Heart left ventricle (tissue), 16 donors: ENCODE results near the gene MYOM1. TPM values are rescaled to one million over a fixed set of nuclear protein-coding genes. Genes with fewer than 3 reads are reported as not detected.

Experiments
- ATAC-seq, 4 donors: fragments of 200-7000 bp; cut with Tn5 transposase; one replicate each; pipeline ENCODE4 v1.9.1; 2020 to 2022; ENCODE audit warnings: moderate library complexity in 4 of 4, mild to moderate bottlenecking in 3 of 4, moderate number of reproducible peaks in 1 of 4
- DNase-seq, 5 donors: peaks; one replicate each; pipeline ENCODE4 v3.0.0-alpha.2; 2020
- H3K27ac ChIP-seq, 12 donors: fragments of 200-600 bp; sonication (generic) in 4 of 12; one replicate each; pipeline versions ENCODE4 v1.5.0 to v1.8.0; 2016 to 2022; ENCODE audit warnings: mild to moderate bottlenecking in 2 of 12
- H3K27me3 ChIP-seq, 9 donors: fragments of 200-600 bp; sonication (generic) in 2 of 9; one replicate each; pipeline versions ENCODE4 v1.5.1 to v1.8.0; 2016 to 2022; ENCODE audit warnings: mild to moderate bottlenecking in 3 of 9
- H3K36me3 ChIP-seq, 9 donors: fragments of 200-600 bp; sonication (generic) in 2 of 9; one replicate each; pipeline versions ENCODE4 v1.5.0 to v1.8.0; 2018 to 2022; ENCODE audit warnings: mild to moderate bottlenecking in 2 of 9
- H3K4me1 ChIP-seq, 12 donors: fragments of 200-600 bp; sonication (generic) in 4 of 12; one replicate each; pipeline versions ENCODE4 v1.5.0 to v1.8.0; 2016 to 2022; ENCODE audit warnings: mild to moderate bottlenecking in 3 of 12
- H3K4me3 ChIP-seq, 12 donors: fragments of 200-600 bp; sonication (generic) in 4 of 12; one replicate each; pipeline versions ENCODE4 v1.5.0 to v1.8.0; 2017 to 2022; ENCODE audit warnings: mild to moderate bottlenecking in 9 of 12, moderate library complexity in 4 of 12
- H3K9me3 ChIP-seq, 12 donors: fragments of 200-600 bp; sonication (generic) in 4 of 12; one replicate each; pipeline versions ENCODE4 v1.5.0 to v1.8.0; 2016 to 2022; ENCODE audit warnings: mild to moderate bottlenecking in 1 of 12
- CTCF ChIP-seq, 12 donors: fragments of 200-600 bp; sonication (generic) in 4 of 12; IDR thresholded peaks; one replicate each; pipeline versions ENCODE4 v1.5.0 to v1.8.0; 2018 to 2022; ENCODE audit warnings: antibody characterized with exemption in 12 of 12, mild to moderate bottlenecking in 5 of 12
- POLR2A ChIP-seq, 2 donors: fragments of 450-650 bp; IDR thresholded peaks; one replicate each; pipeline ENCODE4 v1.6.1; 2017; ENCODE audit warnings: antibody characterized with exemption in 2 of 2, mild to moderate bottlenecking in 2 of 2, moderate library complexity in 2 of 2
- WGBS, 4 donors: extraction: QIAGEN DNeasy Blood & Tissue Kit in 2 of 4; methylation state at CpG; one replicate each; pipeline versions ENCODE4 v1.1.5 to v1.1.7; 2013 to 2018; 5-methylcytosine and 5-hydroxymethylcytosine counted together
- intact Hi-C, 10 donors: fragments of 100-400 bp; cut with DNase I; formaldehyde crosslinking; loops; one replicate each; pipeline versions ENCODE4 v1.11.1 to v1.14.2; 2022
- polyA plus RNA-seq, 2 donors: library from polyadenylated mRNA; stranded (reverse); fragments of 200-250 nt; gene quantifications; one replicate each; pipeline ENCODE4 v1.2.3, GENCODE V29; 2013
- total RNA-seq, 9 donors: library from RNA; depleted of rRNA in 2 of 9; stranded (reverse); fragments of >200 nt in 2 of 9; fragmentation: NEBNext Ultra II Directional in 3 of 9; extraction: Animal tissue kit (Norgen Biotek cat#: 25700) in 3 of 9; gene quantifications; one replicate each; pipeline versions ENCODE4 v1.1.0 to v1.2.4, GENCODE V29; 2016 to 2023
- donor health status: ischemic (EF 13 %, LVEDD 7.1; RV severe dilation, severe dysfunction).
- donor health status: healthy with polysubstance abuse.
- donor health status: DM: no; HTN: yes; CAD: no.
- donor health status: DM: no; HTN: no; CAD: no.
- donor health status: ischemic (EF 25% LVEDD 6.9; RV normal size, moderate dysfunction).
- donor health status: ischemic (EF 25% LVEDD 5.7; RV mildly dilated, moderate dysfunction).
- donor health status: healthy.
- donor health status: DM: yes; HTN: yes; CAD: no.
- donor health status: ischemic (EF 35%, LVEDD 5.7; RV mildly dilated, moderate dysfunction).
- donor health status: nonischemic (EF 11% LVEDD 7.7; RV severe dilation, severe dysfunction).
- donor health status: DM: yes; HTN: yes; CAD: no.
- donor health status: PGD.
- donor health status: ischemic (EF 29% LVEDD 5.4; RV normal size, mild dysfunction).
- donor health status: nonischemic (EF 23%, LVEDD 6.1; RV moderate dilation, normal function).

MYOM1 gene
- total and polyA plus RNA-seq, 11 donors, result 112 to 1,344 (median 801) TPM

GRCh38 chr18:3069671-3070433 is 149.9 kb downstream of the MYOM1 start:
- 73 to 80% (median 78%) methylated on average over 5 of the region's 5 CpGs for WGBS, 4 donors
- H3K27ac ChIP-seq, result no peak overlapping the region
- no peaks in the 10 kb centered on the region for H3K27me3 ChIP-seq
- DNase-seq (no peak), ATAC-seq (no peak)
- peaks cover 0 to 13% (median 0%) of the 10 kb centered on the region in 12 donors for H3K4me1 ChIP-seq
- intact Hi-C loops, result loop anchor here in 3 of 10 donors (10.0 kb wide), 2 partner anchors 55 to 75 kb away; partner anchors contain the start of gene LPIN2 (in 2 of the 3)
- no peaks in the 10 kb centered on the region for H3K9me3 ChIP-seq
- TF ChIP-seq CTCF (IDR thresholded peaks at IDR 0.05) (no peak), POLR2A (IDR thresholded peaks at IDR 0.05) (no peak)
- H3K4me3 ChIP-seq, result no peak overlapping the region
- peaks cover 0 to 88% (median 29%) of the 10 kb centered on the region in 9 donors for H3K36me3 ChIP-seq

- no peak for TF ChIP-seq POLR2A (IDR thresholded peaks at IDR 0.05)
- no peak for TF ChIP-seq CTCF (IDR thresholded peaks at IDR 0.05)
- ATAC-seq (no peak), DNase-seq (no peak)
- Histone ChIP-seq H3K9me3 (no peaks in the 10 kb centered on the region), H3K27me3 (no peaks in the 10 kb centered on the region), H3K36me3 (peaks cover 0 to 66% (median 21%) of the 10 kb centered on the region in 9 donors), H3K27ac (no peak overlapping the region), H3K4me3 (no peak overlapping the region), H3K4me1 (peaks cover 0 to 15% (median 4%) of the 10 kb centered on the region in 12 donors)
- WGBS, 4 donors, result 79 to 81% (median 81%) methylated on average over 5 of the region's 5 CpGs
- intact Hi-C loops, result loop anchor here in 3 of 10 donors (10.0 kb wide), 2 partner anchors 53 to 73 kb away; partner anchors contain the start of gene LPIN2 (in 2 of the 3)
These were observed 152.0 kb downstream of the MYOM1 start for GRCh38 chr18:3067722-3068121.

GRCh38 chr18:3067165-3067661 is 152.6 kb downstream of the MYOM1 start:
- DNase-seq, result peak in 1 of 5 donors; percentile 1
- intact Hi-C loops, result loop anchor here in 3 of 10 donors (10.0 kb wide), 2 partner anchors 52 to 72 kb away; partner anchors contain the start of gene LPIN2 (in 2 of the 3)
- peaks cover 0 to 61% (median 21%) of the 10 kb centered on the region in 9 donors for H3K36me3 ChIP-seq
- H3K27ac ChIP-seq, result no peak overlapping the region
- H3K4me1 ChIP-seq, result peaks cover 0 to 20% (median 4%) of the 10 kb centered on the region in 12 donors
- H3K27me3 ChIP-seq, result no peaks in the 10 kb centered on the region
- TF ChIP-seq POLR2A (IDR thresholded peaks at IDR 0.05), result no peak
- TF ChIP-seq CTCF (IDR thresholded peaks at IDR 0.05), result no peak
- no peak for ATAC-seq
- H3K4me3 ChIP-seq, result no peak overlapping the region
- 91 to 92% (median 91%) methylated on average over 25 of the region's 25 CpGs for WGBS, 4 donors
- no peaks in the 10 kb centered on the region for H3K9me3 ChIP-seq
